SK-N-SH (cell line): Measurements from ENCODE around the gene ERAP2.

Source experiments
- GABPA ChIP-seq: IDR thresholded peaks from 2 replicates; pipeline ENCODE4 v1.4.0; 2012; ENCODE audit warnings: low read depth, mild to moderate bottlenecking
- JUND ChIP-seq: IDR thresholded peaks from 2 replicates; pipeline ENCODE4 v1.4.0; 2012
- TF ChIP-seq, protein P1 (sequence below): fragments of 200-600 bp; sonication (generic); IDR thresholded peaks from 2 replicates; pipeline ENCODE4 v1.6.1; 2017; ENCODE audit warnings: antibody characterized with exemption, mild to moderate bottlenecking, moderate library complexity
- TF ChIP-seq, protein P2 (sequence below): IDR thresholded peaks from 2 replicates; pipeline ENCODE4 v1.4.0; 2012; ENCODE audit warnings: low read depth
- TF ChIP-seq, protein P3 (sequence below): IDR thresholded peaks from 2 replicates; pipeline ENCODE4 v1.6.1; 2012; ENCODE audit warnings: mild to moderate bottlenecking, low read depth, low read length, moderate library complexity

DNA sequence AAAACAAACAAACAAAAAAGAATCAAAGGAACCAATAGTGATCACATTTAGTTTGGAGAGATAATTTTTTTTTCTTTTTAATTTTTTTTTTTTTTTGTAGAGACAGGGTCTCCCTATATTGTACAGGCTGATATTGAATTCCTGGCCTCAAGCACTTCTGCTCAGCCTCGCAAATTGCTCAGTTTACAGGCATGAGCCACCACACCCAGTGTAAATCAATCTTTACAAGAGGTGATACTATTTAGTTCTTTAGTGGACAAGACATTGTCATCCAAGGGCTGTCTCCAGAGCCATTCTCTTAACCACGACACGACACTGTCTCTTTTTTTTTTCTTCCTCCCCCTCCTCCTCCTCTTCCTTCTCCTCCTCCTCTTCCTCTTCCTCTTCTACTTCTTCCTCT, 29.6 kb downstream of the ERAP2 start:
- TF ChIP-seq JUND (no peak), GABPA (no peak)
- TF ChIP-seq, protein P1, sequence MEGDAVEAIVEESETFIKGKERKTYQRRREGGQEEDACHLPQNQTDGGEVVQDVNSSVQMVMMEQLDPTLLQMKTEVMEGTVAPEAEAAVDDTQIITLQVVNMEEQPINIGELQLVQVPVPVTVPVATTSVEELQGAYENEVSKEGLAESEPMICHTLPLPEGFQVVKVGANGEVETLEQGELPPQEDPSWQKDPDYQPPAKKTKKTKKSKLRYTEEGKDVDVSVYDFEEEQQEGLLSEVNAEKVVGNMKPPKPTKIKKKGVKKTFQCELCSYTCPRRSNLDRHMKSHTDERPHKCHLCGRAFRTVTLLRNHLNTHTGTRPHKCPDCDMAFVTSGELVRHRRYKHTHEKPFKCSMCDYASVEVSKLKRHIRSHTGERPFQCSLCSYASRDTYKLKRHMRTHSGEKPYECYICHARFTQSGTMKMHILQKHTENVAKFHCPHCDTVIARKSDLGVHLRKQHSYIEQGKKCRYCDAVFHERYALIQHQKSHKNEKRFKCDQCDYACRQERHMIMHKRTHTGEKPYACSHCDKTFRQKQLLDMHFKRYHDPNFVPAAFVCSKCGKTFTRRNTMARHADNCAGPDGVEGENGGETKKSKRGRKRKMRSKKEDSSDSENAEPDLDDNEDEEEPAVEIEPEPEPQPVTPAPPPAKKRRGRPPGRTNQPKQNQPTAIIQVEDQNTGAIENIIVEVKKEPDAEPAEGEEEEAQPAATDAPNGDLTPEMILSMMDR: no peak
- TF ChIP-seq, protein P2, sequence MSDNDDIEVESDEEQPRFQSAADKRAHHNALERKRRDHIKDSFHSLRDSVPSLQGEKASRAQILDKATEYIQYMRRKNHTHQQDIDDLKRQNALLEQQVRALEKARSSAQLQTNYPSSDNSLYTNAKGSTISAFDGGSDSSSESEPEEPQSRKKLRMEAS: no peak
- TF ChIP-seq, protein P3, sequence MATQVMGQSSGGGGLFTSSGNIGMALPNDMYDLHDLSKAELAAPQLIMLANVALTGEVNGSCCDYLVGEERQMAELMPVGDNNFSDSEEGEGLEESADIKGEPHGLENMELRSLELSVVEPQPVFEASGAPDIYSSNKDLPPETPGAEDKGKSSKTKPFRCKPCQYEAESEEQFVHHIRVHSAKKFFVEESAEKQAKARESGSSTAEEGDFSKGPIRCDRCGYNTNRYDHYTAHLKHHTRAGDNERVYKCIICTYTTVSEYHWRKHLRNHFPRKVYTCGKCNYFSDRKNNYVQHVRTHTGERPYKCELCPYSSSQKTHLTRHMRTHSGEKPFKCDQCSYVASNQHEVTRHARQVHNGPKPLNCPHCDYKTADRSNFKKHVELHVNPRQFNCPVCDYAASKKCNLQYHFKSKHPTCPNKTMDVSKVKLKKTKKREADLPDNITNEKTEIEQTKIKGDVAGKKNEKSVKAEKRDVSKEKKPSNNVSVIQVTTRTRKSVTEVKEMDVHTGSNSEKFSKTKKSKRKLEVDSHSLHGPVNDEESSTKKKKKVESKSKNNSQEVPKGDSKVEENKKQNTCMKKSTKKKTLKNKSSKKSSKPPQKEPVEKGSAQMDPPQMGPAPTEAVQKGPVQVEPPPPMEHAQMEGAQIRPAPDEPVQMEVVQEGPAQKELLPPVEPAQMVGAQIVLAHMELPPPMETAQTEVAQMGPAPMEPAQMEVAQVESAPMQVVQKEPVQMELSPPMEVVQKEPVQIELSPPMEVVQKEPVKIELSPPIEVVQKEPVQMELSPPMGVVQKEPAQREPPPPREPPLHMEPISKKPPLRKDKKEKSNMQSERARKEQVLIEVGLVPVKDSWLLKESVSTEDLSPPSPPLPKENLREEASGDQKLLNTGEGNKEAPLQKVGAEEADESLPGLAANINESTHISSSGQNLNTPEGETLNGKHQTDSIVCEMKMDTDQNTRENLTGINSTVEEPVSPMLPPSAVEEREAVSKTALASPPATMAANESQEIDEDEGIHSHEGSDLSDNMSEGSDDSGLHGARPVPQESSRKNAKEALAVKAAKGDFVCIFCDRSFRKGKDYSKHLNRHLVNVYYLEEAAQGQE: no peak
